Measurements from ENCODE around the gene NFIA. TPM values are rescaled to one million over a fixed set of nuclear protein-coding genes. Genes with fewer than 3 reads are reported as not detected.

The NFIA gene
- total and polyA plus RNA-seq, 2 donors (not counting 1 experiment from before 2014, with no cell fraction given) = 0.28 to 0.54 TPM

GRCh38 chr1:61131716-61132115 is 49.4 kb downstream of the NFIA start:
- no peak for ATAC-seq (ENCODE audit: low read depth)
- no peak overlapping the region for H3K4me2 ChIP-seq (replicated peaks; ENCODE audit: low read depth, low read length, poor library complexity, severe bottlenecking)

DNA sequence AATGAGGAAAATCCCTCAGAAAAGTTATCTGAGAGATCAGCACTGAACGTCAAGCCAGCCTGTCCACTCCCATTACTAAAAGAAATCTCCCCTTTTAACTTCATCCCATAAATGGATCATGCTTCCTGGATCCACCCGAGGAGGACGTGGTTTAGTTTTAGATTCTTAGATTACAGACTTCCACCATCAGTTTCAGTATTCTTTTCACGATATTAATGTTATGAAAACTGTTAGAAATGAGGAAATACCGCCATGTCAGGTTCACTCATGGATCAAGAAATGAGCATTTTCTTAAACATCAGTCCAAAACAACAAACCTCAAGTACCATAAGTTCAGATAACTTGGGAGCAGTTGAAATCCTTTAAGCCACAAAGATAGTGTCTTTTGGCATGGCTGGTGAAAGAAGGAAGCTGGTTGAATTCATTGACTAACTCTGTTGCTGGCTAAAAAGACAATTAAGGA is 49.8 kb downstream of the NFIA start:
- H3K9me3 ChIP-seq (ENCODE audit: control extremely low read depth in 1 of 3, control insufficient read depth in 2 of 3, insufficient read depth in 1 of 3, low read length in 2 of 3) = no peaks in the 10 kb centered on the region
- no peaks in the 10 kb centered on the region for H3K79me2 ChIP-seq (ENCODE audit: control insufficient read depth, insufficient read depth, low read length)
- Mint-ChIP-seq H3K27me3 (peaks cover 19% of the 10 kb centered on the region), H3K4me1 (peaks cover 4% of the 10 kb centered on the region), H3K9me3 (ENCODE audit: insufficient read depth) (no peaks in the 10 kb centered on the region), H3K4me3 (no peak overlapping the region), H3K27ac (no peak overlapping the region)
- no peak for ATAC-seq (ENCODE audit: low read depth)
- no peaks in the 10 kb centered on the region for H3K36me3 ChIP-seq (replicated peaks in 1 of 2; ENCODE audit: control extremely low read depth in 1 of 2, control insufficient read depth in 1 of 2, extremely low read depth in 1 of 2, insufficient read depth in 2 of 2, low read length in 1 of 2)
- H3K9ac ChIP-seq (ENCODE audit: low read length) = no peak overlapping the region
- DNase-seq = no peak
- H3K4me2 ChIP-seq (replicated peaks; ENCODE audit: low read depth, low read length, poor library complexity, severe bottlenecking) = no peak overlapping the region
- intact Hi-C loops (cut with micrococcal nuclease) = no loop called here
- no peak overlapping the region for H2AFZ ChIP-seq (ENCODE audit: insufficient read depth, low read depth, low read length, poor library complexity, severe bottlenecking)
- H3K27me3 ChIP-seq (replicated peaks in 1 of 4; ENCODE audit: control extremely low read depth in 1 of 4, control insufficient read depth in 3 of 4, insufficient read depth in 4 of 4, low read length in 3 of 4) = peaks cover 0 to 3% (median 0%) of the 10 kb centered on the region in 4 experiments
- H4K20me1 ChIP-seq (ENCODE audit: control insufficient read depth, insufficient read depth, low read length, poor library complexity, severe bottlenecking) = no peaks in the 10 kb centered on the region
- no peak overlapping the region for H3K27ac ChIP-seq (ENCODE audit: low read length in 2 of 2)
- TF ChIP-seq, protein P1, sequence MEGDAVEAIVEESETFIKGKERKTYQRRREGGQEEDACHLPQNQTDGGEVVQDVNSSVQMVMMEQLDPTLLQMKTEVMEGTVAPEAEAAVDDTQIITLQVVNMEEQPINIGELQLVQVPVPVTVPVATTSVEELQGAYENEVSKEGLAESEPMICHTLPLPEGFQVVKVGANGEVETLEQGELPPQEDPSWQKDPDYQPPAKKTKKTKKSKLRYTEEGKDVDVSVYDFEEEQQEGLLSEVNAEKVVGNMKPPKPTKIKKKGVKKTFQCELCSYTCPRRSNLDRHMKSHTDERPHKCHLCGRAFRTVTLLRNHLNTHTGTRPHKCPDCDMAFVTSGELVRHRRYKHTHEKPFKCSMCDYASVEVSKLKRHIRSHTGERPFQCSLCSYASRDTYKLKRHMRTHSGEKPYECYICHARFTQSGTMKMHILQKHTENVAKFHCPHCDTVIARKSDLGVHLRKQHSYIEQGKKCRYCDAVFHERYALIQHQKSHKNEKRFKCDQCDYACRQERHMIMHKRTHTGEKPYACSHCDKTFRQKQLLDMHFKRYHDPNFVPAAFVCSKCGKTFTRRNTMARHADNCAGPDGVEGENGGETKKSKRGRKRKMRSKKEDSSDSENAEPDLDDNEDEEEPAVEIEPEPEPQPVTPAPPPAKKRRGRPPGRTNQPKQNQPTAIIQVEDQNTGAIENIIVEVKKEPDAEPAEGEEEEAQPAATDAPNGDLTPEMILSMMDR (IDR thresholded peaks at IDR 0.05) = no peak
- no peak for TF ChIP-seq EZH2 (IDR thresholded peaks at IDR 0.05; ENCODE audit: borderline replicate concordance, insufficient read depth, low read depth, low read length, poor library complexity, severe bottlenecking)
- H3K4me1 ChIP-seq (ENCODE audit: control insufficient read depth in 2 of 2, insufficient read depth in 2 of 2, low read length in 2 of 2) = no peaks in the 10 kb centered on the region
- WGBS (ENCODE audit: insufficient coverage) = no CpG with 5 or more reads among the region's 5 CpGs
- no peak overlapping the region for H3K4me3 ChIP-seq (ENCODE audit: control extremely low read depth in 1 of 5, extremely low read depth in 1 of 5, insufficient read depth in 1 of 5, low read depth in 2 of 5, low read length in 4 of 5)
- POLR2A ChIA-PET = no interaction called here
- CTCF ChIA-PET = interaction anchor here (1.2 kb wide), 1 partner anchor 13 kb away, joined by 3 read pairs; no protein-coding TSS in a partner anchor

More at GRCh38 chr1:61131716-61132115, 49.4 kb downstream of the NFIA start:
- Mint-ChIP-seq H3K9me3 (ENCODE audit: insufficient read depth) (no peaks in the 10 kb centered on the region), H3K27me3 (peaks cover 19% of the 10 kb centered on the region), H3K4me3 (no peak overlapping the region), H3K4me1 (peaks cover 4% of the 10 kb centered on the region), H3K27ac (no peak overlapping the region)
- Histone ChIP-seq H2AFZ (ENCODE audit: insufficient read depth, low read depth, low read length, poor library complexity, severe bottlenecking) (no peak overlapping the region), H3K79me2 (ENCODE audit: control insufficient read depth, insufficient read depth, low read length) (no peaks in the 10 kb centered on the region), H3K4me1 (ENCODE audit: control insufficient read depth in 2 of 2, insufficient read depth in 2 of 2, low read length in 2 of 2) (no peaks in the 10 kb centered on the region), H4K20me1 (ENCODE audit: control insufficient read depth, insufficient read depth, low read length, poor library complexity, severe bottlenecking) (no peaks in the 10 kb centered on the region), H3K27ac (ENCODE audit: low read length in 2 of 2) (no peak overlapping the region), H3K36me3 (replicated peaks in 1 of 2; ENCODE audit: control extremely low read depth in 1 of 2, control insufficient read depth in 1 of 2, extremely low read depth in 1 of 2, insufficient read depth in 2 of 2, low read length in 1 of 2) (no peaks in the 10 kb centered on the region), H3K4me3 (ENCODE audit: control extremely low read depth in 1 of 5, extremely low read depth in 1 of 5, insufficient read depth in 1 of 5, low read depth in 2 of 5, low read length in 4 of 5) (no peak overlapping the region), H3K27me3 (replicated peaks in 1 of 4; ENCODE audit: control extremely low read depth in 1 of 4, control insufficient read depth in 3 of 4, insufficient read depth in 4 of 4, low read length in 3 of 4) (peaks cover 0 to 3% (median 0%) of the 10 kb centered on the region in 4 experiments), H3K9me3 (ENCODE audit: control extremely low read depth in 1 of 3, control insufficient read depth in 2 of 3, insufficient read depth in 1 of 3, low read length in 2 of 3) (no peaks in the 10 kb centered on the region), H3K9ac (ENCODE audit: low read length) (no peak overlapping the region)
- intact Hi-C loops (cut with micrococcal nuclease) = no loop called here
- TF ChIP-seq EZH2 (IDR thresholded peaks at IDR 0.05; ENCODE audit: borderline replicate concordance, insufficient read depth, low read depth, low read length, poor library complexity, severe bottlenecking) = no peak
- TF ChIP-seq, protein P1 (IDR thresholded peaks at IDR 0.05) = no peak
- CTCF ChIA-PET = interaction anchor here (1.2 kb wide), 1 partner anchor 13 kb away, joined by 3 read pairs; no protein-coding TSS in a partner anchor
- no peak for DNase-seq
- POLR2A ChIA-PET = no interaction called here

All from B cell (primary cell).